GM18951 (cell line): Measurements from ENCODE around the gene FGF21.
A peak's percentile ranks its signal among the peaks of the same experiment; 100 is the strongest.
"Not testable (repeated sequence)": the region's sequence is repeated elsewhere in the genome, so short reads cannot be mapped to it uniquely, and the experiment has no call there.

ENCODE experiments used
- POLR2A ChIP-seq: IDR thresholded peaks from 4 replicates; pipeline ENCODE4 v1.6.1; 2011; ENCODE audit warnings: mild to moderate bottlenecking; ENCODE audit not compliant: insufficient read length, insufficient read depth; ENCODE audit errors: extremely low read depth
- in situ Hi-C: fragments of 300-500 bp; cut with MboI; formaldehyde crosslinking; loops from one replicate; pipeline ENCODE4 v1.12.0; 2022; ENCODE audit warnings: low sequenced_read_pairs, mixed read lengths, inconsistent platforms; ENCODE audit not compliant: unreplicated experiment

The FGF21 gene

GRCh38 chr19:48750771-48751504, 4.4 kb upstream of the FGF21 start:
- TF ChIP-seq POLR2A = no peak
- in situ Hi-C loops = no loop called here

- in situ Hi-C loops = no loop called here
- TF ChIP-seq POLR2A = no peak
These were observed 3.4 kb upstream of the FGF21 start for GRCh38 chr19:48751845-48752495.

GRCh38 chr19:48752496-48753365, 2.6 kb upstream of the FGF21 start, which contains the start of gene FUT1:
FUT1 (minus strand) TSS chr19:48752641; CDS start chr19:48751281, 1,360 bp downstream.
- peak; percentile 25 for TF ChIP-seq POLR2A
- in situ Hi-C loops = no loop called here

- in situ Hi-C loops = no loop called here
- TF ChIP-seq POLR2A = no peak
These were observed 463 bp downstream of the FGF21 start for GRCh38 chr19:48755787-48756186.

- in situ Hi-C loops = no loop called here
- TF ChIP-seq POLR2A = no peak
These were observed 888 bp downstream of the FGF21 start for GRCh38 chr19:48756212-48756611.

GRCh38 chr19:48756686-48757085, 1.4 kb downstream of the FGF21 start:
- in situ Hi-C loops = no loop called here
- no peak for TF ChIP-seq POLR2A

- TF ChIP-seq POLR2A = no peak
- in situ Hi-C loops = no loop called here
These were observed 1.9 kb downstream of the FGF21 start for GRCh38 chr19:48757089-48757675.

- in situ Hi-C loops = no loop called here
- no peak for TF ChIP-seq POLR2A
These were observed 2.4 kb downstream of the FGF21 start for GRCh38 chr19:48757741-48758144.

- in situ Hi-C loops = no loop called here
- no peak for TF ChIP-seq POLR2A
These were observed 5.3 kb downstream of the FGF21 start for GRCh38 chr19:48760504-48761205.

- in situ Hi-C loops = not testable (repeated sequence)
These were observed 10.5 kb downstream of the FGF21 start for GRCh38 chr19:48765816-48766215.

GRCh38 chr19:48768171-48768753, 12.9 kb downstream of the FGF21 start:
- in situ Hi-C loops = not testable (repeated sequence)

- in situ Hi-C loops = no loop called here
- no peak for TF ChIP-seq POLR2A
These were observed 13.8 kb downstream of the FGF21 start for GRCh38 chr19:48768994-48769713.
